Nucleus accumbens (tissue), 56 donors: ENCODE results near the gene WDR26.
"Not testable (repeated sequence)": the region's sequence is repeated elsewhere in the genome, so short reads cannot be mapped to it uniquely, and the experiment has no call there.

Source experiments
- DNase-seq, 56 donors: peaks; one replicate each; lab custom pipeline; 2025; lab: John Stamatoyannopoulos, UW

WDR26 gene

DNA sequence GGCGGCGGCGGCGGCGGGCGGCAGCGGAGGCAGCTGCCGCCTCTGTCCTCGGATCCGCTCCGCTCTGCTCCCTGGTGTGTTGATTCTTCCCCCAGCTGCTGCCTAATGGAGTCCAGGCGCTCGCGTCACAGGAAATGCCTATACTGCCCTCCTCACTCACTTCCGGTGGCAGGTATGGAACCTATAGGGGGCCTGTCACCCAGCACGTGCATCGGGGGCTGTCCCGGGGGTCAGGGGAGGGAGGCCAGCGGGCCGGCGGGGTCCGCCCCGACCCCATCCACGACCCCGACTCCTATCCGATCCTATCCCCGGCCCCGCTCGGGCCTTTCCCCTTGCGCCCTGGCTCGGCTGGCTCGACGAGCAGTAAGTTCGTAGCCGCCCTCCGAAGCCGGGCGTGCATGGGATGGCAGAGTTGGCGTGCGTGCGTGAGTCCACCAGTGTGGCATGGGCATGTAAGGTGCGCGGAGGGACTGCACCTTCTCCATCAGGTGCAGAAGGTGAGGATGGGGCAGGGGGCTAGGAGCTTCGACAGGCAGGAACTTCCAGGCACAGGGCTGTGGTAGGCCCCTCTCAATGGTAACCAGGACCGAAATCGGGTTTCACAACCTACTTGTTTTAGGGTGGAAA is at the start of gene WDR26:
TSS of gene WDR26 (minus strand) at position 107 of the 627 bp plus-strand sequence.
- DNase-seq: peak in 55 of 56 donors; percentile 41 to 90 (median 76)

DNA sequence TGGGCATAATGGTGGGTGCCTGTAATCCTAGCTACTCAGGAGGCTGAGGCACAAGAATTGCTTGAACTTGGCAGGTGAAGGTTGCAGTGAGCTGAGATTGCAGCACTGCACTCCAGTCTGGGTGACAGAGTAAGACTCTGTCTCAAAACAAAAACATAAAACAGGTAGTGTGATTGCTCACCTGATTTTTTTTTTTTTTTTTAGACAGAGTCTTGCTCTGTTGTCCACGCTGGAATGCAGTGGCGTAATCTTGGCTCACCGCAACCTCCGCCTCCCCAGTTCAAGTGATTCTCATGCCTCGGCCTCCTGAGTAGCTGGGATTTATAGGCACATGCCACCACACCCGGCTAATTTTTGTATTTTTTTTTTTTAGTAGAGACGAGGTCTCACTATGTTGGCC is 48.6 kb upstream of the WDR26 start:
- DNase-seq: not testable (repeated sequence)

DNA sequence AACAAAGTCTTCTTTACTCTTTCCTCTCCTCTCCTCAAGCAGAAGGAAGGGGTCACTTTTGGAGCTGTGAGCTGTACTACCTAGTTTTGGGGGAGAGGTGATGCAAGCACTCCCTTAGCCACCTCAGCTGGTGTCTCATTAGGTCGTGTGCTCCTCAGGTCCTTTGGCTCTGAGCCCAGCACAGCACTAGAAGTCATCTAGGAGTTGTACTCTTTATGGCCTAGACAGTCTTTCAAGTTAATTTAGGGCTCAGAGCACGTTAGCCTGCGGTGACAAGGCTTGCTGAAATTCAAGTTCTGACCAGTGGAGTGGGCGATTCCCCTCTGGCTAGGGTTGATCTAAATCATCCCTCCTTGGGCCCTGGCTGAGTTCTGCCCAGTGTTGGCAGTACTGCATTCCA is 48.0 kb upstream of the WDR26 start:
- no peak for DNase-seq

DNA sequence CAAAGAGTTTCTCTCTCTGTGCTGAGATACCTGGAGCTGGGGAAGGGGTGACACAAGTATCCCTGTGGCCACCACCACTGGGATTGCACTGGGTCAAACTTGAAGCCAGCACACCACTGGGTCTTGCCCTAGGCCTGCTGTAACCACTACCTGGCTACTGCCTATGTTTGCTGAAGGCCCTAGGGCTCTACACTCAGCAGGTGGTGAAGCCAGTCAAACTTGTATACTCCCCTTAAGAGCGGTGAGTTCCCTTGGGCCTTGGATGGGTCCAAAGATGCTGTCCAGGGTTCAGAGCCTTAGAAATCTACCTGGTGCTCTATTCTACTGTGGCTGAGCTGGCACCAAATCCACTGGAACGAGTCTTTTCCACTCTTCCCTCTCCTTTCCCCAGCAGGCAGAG is 47.0 kb upstream of the WDR26 start:
- DNase-seq: no peak

DNA sequence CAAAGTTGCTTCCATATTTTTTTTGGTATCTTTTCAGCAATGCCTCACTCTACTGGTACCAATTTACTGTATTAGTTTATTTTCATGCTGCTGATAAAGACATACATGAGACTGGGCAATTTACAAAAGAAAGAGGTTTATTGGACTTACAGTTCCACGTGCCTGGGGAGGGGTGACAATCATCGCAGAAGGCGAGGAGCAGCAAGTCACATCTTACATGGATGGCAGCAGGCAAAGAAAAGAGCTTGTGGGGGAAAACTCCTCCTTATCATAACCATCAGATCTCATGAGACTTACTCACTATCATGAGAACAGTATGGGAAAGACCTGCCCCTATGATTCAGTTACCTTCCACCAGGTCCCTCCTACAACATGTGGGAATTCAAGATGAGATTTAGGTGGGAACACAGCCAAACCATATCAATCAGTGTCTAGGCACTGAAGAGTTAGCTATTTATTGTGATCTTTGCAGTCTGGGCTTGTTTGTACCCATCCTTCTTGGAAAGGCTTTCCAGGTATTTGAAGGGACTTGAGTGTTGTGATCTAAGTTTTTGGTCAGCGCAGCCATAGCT is 46.4 kb upstream of the WDR26 start:
- not testable (repeated sequence) for DNase-seq

DNA sequence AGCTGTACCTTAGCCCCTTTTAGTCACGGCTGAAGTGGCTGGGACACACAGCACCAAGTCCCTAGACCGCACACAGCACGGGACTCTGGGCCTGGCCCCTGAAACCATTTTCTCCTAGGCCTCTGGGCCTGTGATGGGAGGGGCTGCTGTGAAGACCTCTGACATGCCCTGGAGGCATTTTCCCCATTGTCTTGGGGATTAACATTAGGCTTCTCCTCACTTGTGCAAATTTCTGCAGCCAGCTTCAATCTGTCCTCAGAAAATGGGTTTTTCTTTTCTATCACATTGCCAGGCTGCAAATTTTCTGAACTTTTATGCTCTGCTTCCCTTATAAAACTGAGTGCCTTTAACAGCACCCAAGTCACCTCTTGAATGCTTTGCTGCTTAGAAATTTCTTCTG is 45.6 kb upstream of the WDR26 start:
- not testable (repeated sequence) for DNase-seq

DNA sequence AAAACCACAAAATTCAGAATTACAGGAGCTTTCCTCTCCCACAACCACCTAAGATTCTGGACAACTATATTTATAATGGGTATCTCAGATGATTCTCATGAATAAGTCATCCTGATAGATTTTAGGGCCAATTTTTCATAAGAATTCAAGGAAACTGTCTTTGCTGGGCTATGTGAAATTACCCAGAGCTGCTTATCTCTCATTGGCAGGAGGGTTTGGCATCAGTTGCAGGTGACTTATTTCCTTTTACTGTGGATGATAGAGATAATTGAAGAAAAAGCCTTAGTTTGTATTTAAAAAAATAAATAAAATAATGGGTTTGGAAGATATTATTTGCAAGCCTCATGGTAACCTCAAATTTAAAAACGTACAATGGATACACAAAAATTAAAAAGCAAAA is 38.2 kb upstream of the WDR26 start:
- DNase-seq: no peak

DNA sequence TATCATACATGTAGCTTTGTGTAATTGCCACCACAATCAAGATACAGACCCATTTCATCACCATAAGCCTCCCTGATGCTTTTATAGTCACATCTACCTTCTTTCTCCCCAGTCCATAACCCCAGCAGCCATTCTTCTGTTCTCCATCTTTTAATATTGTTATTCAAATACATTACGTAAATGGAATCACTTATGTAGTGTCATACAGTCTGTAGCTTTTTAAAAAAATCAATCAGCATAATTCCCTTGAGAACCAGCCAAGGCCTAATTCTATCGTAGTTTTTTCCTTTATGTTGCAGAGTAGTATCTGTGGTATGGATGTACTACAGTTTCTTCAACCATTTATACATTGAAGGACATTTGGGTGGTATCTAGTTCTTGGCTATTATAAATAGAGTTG is 31.6 kb upstream of the WDR26 start:
- no peak for DNase-seq

DNA sequence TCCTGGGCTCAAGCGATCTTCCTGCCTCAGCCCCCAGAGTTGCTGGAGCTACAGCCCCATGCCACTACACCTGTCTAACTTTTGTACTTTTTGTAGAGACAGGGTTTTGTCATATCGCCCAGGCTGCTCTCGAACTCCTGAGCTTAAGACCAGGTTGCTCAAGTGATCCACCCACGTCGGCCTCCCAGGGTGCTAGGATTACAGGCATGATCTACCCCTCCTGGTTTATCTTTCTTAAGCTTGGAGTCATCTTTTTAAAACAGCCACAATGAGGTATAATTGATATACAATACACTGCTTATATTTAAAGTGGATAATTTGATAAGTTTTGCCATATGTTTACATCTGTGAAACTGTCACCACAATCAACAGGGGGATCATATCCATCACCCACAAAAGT is 25.4 kb upstream of the WDR26 start:
- no peak for DNase-seq

DNA sequence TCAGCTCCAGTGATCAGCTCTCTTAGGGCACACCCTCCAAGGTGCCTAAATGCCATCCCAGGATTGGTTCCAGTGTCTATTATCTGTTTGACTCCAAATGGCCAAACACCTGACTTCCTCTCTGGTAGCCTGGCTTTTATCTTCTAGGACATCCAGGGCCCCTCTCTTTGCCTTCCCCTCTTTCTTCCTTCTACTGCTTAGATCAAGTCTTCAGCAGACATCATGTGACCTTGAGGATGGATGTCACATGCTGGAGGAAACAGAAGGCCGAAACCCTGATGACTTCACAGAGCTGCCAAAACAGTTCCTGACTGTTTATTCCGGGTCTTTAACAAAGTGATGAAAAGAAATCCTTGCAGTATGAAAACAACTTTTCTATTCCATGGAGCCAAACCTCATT is 24.4 kb upstream of the WDR26 start:
- peak in 16 of 56 donors; percentile 6 to 48 (median 20) for DNase-seq

DNA sequence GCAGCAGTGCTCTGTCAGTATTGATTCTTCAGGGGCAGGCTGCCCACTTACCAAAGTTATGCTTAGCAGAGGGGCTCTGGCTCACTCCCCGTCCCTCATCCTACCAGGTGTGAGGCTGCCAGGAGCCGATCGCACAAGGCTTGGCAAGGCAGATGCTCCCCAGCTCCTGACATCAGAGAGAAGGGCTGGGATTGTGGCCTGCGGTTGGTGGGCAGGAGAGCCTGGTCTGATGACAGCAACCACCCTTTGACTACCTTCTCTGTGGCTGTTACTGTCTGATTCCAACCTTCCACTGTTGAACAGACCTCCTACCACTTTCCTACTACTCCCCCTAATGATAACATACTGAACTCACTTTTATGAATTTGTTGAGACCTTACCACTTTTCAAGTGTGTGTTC is 23.7 kb upstream of the WDR26 start:
- DNase-seq: no peak

DNA sequence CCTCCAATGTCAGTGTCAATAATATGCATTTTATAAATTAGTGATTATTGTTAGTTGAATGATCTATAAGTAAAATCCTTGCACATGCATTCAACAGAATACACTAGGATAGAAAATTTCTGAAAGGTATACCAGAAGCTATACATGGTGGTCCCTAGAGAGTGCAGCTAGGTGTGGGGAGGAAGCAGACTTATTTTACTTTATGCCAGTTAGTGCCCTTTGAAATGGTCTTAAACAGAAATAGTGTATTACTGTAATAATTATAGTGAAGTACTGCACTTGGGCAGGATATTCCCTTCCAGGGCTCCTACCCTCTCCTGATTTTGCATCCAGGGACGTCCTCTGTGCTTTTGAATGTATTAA is 23.2 kb upstream of the WDR26 start:
- no peak for DNase-seq

DNA sequence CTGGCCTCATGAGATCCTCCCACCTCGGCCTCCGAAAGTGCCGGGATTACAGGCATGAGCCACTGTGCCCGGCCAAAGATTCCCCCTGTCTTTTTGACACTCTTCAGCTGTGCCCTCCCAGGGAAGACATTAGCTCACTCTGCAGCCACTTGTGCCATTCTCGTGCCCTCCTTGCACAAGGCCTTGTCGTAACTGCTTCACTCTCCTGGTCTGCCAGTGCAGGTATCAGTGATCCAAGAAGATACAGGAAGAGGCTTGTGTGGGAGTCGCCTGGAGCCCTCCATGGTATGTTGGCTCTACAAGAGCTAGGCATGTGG is 22.0 kb upstream of the WDR26 start:
- DNase-seq: peak in 1 of 56 donors; percentile 2

DNA sequence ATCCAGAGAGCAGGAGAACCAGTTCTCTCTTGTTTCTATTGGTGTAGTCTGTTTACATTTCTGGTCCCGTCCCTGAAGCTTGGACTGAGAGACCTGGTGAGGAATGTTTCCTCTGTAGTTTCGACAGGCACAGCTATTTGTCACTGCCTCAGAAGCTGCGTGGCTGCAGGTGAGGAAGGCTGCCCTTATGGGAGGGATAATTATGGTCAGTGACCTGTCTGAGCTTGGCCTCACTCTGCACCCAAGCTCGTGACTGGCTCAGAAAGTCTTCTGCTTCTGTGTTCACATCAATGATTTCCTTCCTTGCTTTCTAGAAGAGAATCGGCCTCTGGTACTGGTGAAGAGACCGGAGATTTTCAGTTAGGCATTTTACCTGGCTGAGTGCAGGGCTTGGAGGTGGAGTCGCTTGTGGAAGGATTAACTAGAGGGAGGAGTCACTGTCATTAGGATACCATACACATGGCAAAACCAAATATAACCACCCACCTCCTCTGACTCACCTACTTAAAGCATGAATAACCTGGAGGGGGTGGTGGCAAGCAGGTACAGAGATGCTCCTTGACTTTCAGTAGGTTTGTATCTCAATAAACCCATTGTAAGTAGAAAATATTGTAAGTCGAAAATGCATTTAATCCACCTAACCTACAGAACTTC is 19.9 kb upstream of the WDR26 start:
- DNase-seq: peak in 11 of 56 donors; percentile 15 to 62 (median 31)

DNA sequence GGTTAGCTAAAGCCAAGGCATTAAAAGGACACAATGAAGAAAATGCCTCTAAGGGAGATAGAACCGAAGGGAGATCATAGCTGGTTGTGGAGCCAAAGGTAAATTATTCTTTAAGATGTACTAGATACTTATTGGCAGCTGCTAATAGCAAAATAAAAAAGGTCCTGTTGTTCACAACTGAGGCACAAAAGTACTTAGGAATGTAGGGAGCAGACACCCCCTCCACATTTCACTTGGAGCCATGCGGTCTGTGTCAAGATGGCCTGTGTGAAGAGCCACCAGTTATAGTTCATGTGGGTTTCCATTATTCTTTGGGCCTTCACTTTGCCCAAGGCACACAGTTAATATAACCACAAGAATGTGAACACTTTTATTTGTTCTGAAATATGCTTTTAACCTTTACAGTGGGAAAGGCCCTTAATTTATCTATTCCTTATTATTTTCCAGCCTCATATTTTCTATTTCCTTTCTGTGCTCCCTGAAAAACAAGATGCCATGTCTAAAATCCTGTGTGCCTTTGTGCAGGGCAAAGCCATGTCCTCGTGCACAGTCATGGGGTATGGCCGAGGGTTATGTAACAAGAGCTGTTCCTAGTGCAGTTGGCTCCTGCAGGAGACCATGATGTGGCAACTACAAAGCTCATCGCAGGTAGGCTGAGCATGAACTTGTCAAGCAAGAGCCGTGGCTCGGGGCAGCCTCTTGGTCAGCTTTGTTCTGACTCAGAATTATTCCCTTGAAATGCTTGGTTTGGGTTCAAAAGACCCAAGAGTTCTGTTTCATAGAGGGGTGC is 16.2 kb upstream of the WDR26 start:
- no peak for DNase-seq

DNA sequence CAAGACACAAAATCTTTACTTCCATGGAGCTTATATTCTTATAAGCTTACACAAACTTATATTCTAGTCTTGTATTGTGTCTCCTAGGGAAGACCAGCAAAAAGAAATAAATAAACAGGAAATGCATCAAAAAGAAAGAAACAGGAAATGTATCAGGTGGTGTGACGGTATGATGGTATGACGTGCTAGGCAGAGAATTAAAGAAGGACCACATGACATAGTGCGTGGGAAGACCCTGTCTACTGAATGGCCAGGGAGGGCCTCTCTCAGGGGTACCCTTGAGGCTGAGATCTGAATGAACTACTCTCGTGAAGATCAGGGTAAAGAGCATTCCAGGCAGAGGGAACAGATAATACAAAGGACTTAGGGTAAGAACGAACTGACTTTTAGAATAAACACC is 15.6 kb upstream of the WDR26 start:
- DNase-seq: no peak

DNA sequence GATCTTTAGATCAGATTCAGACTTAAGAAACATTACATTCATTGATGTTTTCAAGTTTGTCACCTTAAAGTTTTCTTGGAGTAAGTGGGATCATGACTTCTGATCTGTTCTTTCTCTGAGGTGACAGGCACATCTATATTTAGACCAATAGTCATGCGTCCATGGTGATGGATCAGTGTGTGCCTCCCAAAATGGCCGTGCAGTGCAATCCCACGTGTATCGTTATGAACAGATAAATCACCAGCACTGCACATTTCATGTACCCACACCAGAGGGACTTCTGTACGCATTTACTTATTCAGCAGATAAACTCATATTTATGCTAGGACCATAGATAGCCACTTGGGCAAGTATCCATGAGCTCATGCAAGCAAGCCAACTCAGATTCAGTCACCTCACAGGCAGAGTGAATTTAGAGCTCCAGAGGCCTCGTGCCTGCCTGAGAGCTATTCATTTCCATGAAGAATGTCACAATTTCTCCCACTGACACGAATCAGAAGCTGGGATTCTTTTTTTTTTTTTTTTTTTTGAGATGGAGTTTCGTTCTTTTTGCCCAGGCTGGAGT is 13.9 kb upstream of the WDR26 start:
- no peak for DNase-seq

DNA sequence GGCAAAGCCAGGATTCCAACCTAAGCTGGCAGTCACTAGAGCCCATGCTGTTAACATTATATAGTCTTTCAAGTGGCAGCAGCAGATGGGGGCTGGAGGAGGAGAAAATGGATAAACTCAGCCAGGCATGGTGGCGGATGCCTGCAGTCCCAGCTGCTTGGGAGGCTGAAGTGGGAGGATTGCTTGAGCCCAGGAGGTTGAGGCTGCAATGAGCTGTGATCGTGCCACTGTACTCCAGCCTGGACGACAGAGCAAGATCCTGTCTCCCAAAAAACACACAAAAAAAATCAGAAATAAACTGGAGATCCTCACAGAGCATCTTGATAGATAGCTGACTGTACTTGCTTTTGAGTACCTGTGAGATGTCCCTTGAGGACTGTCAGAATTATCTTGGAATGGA is 13.4 kb upstream of the WDR26 start:
- DNase-seq: no peak

DNA sequence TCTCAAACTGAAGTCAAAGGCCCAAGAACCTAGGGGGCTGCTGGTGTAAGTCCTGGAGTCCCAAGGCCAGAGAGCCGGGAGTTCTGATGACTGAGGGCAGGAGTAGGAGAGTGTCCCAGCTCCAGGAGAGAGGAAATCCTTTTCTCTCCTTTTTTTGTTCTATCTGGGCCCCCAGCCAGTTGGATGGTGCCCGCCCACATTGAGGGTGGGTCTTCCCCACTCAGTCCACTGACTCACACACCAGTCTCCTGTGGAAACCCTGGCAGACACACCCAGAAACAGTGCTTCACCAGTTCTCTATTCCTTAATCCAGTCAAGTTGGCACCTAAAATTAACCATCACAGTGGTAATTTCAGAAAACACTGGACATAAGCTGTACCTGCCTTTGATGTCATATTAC is 12.7 kb upstream of the WDR26 start:
- peak in 3 of 56 donors; percentile 11 to 34 (median 18) for DNase-seq

DNA sequence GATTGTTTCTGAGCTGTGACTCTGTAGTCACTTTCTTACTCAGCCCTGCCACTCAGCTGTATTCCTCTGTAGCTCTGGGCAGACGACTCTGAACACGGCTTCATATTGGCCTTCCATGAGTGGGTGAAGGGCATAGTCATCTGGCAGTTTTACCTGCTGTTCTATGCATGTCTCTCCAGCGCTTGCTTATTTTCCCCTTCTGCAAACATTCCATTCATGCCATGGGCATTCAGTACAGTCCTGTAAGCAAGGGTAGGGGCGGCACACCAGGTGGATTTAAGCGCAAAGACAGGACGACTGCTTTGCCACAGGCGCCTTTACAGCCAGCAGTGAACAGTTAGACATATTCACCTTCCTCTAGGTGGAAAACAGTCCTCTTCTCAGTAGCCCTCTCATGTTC is 4.4 kb upstream of the WDR26 start:
- no peak for DNase-seq

DNA sequence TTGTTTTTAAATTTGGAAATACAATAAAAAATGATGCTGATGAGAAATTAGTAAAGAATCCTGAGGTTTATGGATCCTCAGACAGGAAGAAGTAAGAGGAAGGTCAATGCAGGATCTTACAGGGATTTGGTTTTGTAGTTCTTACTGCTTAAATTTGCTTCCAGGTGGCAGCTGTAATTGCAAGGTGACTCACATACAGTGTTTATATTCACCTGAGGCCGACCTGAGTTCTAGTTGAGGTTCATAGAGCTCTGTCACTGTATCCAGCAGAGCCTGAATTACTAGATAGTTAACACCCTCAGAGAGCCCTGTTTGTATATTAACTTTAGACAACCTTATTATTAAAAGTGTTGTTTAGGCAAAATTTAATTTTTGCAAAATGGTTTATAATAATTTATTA is 1.4 kb upstream of the WDR26 start:
- no peak for DNase-seq
